K562 treated with DMSO at 1 percent for 4 hours (cell line): ENCODE data around the gene PLXNB3. TPM values are rescaled to one million over a fixed set of nuclear protein-coding genes. Genes with fewer than 3 reads are reported as not detected.

Source experiments
- total RNA-seq: library from RNA; unstranded; fragments of 300-600 nt; gene quantifications from 2 replicates; pipeline ENCODE4 v1.2.3, GENCODE V29; 2022; ENCODE audit not compliant: insufficient read depth

Gene PLXNB3
- total RNA-seq = 0.46 and 1.1 TPM in 2 replicates

GRCh38 chrX:153763989-153764755 lies at the start of gene PLXNB3:
Gene PLXNB3 (plus strand): TSS chrX:153764249. CDS start chrX:153765536, 1,287 bp downstream.

GRCh38 chrX:153724252-153725038 lies 39.6 kb upstream of the PLXNB3 start, which contains the start of the genes ABCD1 and BCAP31:
Gene ABCD1 (plus strand): TSS chrX:153724856. CDS start chrX:153725267, 411 bp downstream.
Gene BCAP31 (minus strand): TSS chrX:153724387. CDS start chrX:153723244, 1,143 bp downstream.

DNA sequence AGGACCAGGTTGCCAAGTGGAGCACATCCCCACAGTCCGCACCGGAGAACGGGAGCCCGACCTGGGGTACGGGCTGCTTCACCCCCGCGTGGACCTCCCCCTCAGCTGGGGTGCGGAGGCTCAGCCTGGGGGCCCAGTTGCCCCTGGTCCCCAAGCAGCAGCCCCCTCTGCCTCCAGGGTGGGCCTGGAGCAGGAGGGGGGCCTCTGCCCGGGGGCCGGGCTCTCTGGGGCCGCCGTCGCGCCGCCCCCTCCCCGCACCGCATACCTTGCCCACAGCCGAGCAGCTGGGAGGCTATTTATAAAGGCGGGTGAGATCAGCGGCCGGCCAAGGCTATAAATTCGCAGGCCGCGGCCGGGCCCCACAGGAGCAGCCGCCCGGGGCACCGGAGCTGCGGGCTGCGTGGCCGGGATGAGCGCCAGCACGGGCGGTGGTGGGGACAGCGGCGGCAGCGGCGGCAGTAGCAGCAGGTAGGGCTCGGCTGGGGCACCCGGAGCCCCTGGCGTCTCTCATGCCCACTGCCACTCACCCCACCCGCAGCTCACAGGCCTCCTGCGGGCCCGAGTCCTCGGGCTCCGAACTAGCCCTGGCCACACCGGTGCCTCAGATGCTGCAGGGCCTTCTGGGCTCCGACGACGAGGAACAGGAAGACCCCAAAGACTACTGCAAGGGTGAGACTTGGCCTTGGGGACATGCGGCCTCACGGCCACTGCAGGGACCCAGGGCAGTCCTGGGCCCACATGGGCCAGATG lies 16.8 kb downstream of the PLXNB3 start, which contains the start of gene SRPK3:
SRPK3 (plus strand) TSS at position 364 of the 750 bp plus-strand sequence; CDS start at position 410, 46 bp downstream.

DNA sequence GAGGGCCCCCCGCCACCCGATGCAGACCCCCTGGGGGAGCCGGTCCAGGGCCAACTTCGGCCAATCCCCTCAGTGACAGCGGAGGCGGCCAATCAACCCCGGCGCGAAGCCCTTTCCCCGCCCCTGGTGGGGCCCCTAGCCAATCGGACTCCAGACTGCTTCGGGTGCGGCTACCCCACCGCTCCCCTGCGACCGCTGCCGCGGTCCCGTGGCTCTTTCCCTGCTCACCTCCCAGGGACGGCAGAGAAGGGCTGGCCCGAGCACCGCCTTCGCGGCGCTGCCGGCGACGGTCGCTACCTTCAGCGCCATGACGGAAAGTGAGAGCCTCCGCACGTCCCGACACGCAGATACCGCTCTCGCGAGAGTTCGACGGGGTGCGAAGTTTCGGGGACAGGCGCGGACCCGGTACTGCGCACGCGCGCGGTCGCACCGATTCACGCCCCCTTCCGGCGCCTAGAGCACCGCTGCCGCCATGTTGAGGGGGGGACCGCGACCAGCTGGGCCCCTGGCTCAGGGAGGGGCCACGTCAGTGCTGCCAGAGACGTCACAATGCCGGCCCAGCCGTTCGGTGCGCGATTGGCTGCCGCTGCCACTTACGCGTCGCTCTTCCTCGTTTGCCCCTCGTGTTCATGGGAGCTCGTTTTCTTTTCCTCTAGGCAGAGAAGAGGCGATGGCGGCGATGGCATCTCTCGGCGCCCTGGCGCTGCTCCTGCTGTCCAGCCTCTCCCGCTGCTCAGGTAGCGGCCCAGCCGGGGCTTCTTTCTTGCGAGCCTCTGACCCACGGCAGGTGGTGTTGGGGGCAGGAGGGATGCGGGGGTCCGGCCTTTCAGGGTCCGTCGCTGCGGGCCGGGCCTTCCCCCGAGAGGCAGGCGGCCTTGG lies 30.2 kb downstream of the PLXNB3 start, which contains the start of the genes IDH3G and SSR4:
IDH3G (minus strand) TSS at position 358 of the 879 bp plus-strand sequence; CDS start at position 309, 49 bp downstream.
SSR4 (plus strand) TSS at position 651 of the 879 bp plus-strand sequence; CDS start at position 671, 20 bp downstream.

Other genes starting within 250 kb of the PLXNB3 start
- not detected in 2 replicates for gene ATP2B3, start 246.6 kb upstream of the PLXNB3 start, total RNA-seq
- gene CCNQ, start 165.1 kb upstream of the PLXNB3 start, total RNA-seq = 38.9 and 42.8 TPM in 2 replicates
- gene DUSP9, start 117.0 kb upstream of the PLXNB3 start, total RNA-seq = 2.4 and 4.0 TPM in 2 replicates
- gene PNCK, start 90.4 kb upstream of the PLXNB3 start, total RNA-seq = 1.6 and 2.5 TPM in 2 replicates
- 27.8 and 36.7 TPM in 2 replicates for gene SLC6A8, start 76.3 kb upstream of the PLXNB3 start, total RNA-seq
- gene BCAP31, start 39.9 kb upstream of the PLXNB3 start, total RNA-seq = 199 and 219 TPM in 2 replicates
- gene ABCD1, start 39.4 kb upstream of the PLXNB3 start, total RNA-seq = 21.7 and 26.7 TPM in 2 replicates
- not detected in 2 replicates for gene SRPK3, start 16.8 kb downstream of the PLXNB3 start, total RNA-seq
- gene IDH3G, start 30.1 kb downstream of the PLXNB3 start, total RNA-seq = 78.4 and 81.7 TPM in 2 replicates
- gene SSR4, start 30.4 kb downstream of the PLXNB3 start, total RNA-seq = 768 and 792 TPM in 2 replicates
- not detected in 2 replicates for gene PDZD4, start 66.3 kb downstream of the PLXNB3 start, total RNA-seq
- gene L1CAM, start 121.9 kb downstream of the PLXNB3 start, total RNA-seq = 1.4 TPM in 1 of 2 replicates, not detected in the other
- gene AVPR2, start 140.4 kb downstream of the PLXNB3 start, total RNA-seq = 1.2 TPM in 1 of 2 replicates, not detected in the other
- gene ARHGAP4, start 162.0 kb downstream of the PLXNB3 start, total RNA-seq = 149 and 176 TPM in 2 replicates
- gene NAA10, start 170.8 kb downstream of the PLXNB3 start, total RNA-seq = 124 and 134 TPM in 2 replicates
- gene RENBP, start 180.4 kb downstream of the PLXNB3 start, total RNA-seq = 46.8 and 64.1 TPM in 2 replicates
- 42.3 and 61.1 TPM in 2 replicates for gene HCFC1, start 207.6 kb downstream of the PLXNB3 start, total RNA-seq
- gene TMEM187, start 208.5 kb downstream of the PLXNB3 start, total RNA-seq = 9.9 and 12.7 TPM in 2 replicates